C4-2B (cell line): ENCODE measurements around the gene WNK3.
A peak's percentile ranks its signal among the peaks of the same experiment; 100 is the strongest.

Experiments used
- CTCF ChIP-seq: fragments of 450-650 bp; conservative IDR thresholded peaks from 2 replicates; pipeline ENCODE4 v1.5.1; 2017; ENCODE audit warnings: mild to moderate bottlenecking
- ZFX ChIP-seq: fragments of 450-650 bp; IDR thresholded peaks from 2 replicates; pipeline ENCODE4 v1.6.1; 2017

GRCh38 chrX:54182864-54183613 is 174.8 kb downstream of the WNK3 start, which contains the start of gene FAM120C:
- no peak for TF ChIP-seq CTCF
- 0 out of 2 replicates have a peak, but pooled peaks have one; percentile 37 for TF ChIP-seq ZFX
